Neural cell (in vitro differentiated cells): ENCODE measurements around the gene MAP3K7CL. TPM values are rescaled to one million over a fixed set of nuclear protein-coding genes. Genes with fewer than 3 reads are reported as not detected.

Experiments
- H2AFZ ChIP-seq: fragments of 200-600, 300-800 bp; sonication (generic), shearing (Covaris generic); 2 replicates; pipeline ENCODE4 v1.6.0; 2014; ENCODE audit warnings: low read depth, mild to moderate bottlenecking, antibody characterized with exemption, low read length, moderate library complexity
- H3F3A ChIP-seq: fragments of 200-600 bp; shearing (Covaris generic); 2 replicates; pipeline ENCODE4 v1.6.1; 2016; ENCODE audit warnings: mild to moderate bottlenecking, moderate library complexity, mixed read lengths, antibody characterized with exemption, low read length; ENCODE audit not compliant: insufficient read depth, poor library complexity, severe bottlenecking
- H3K27ac ChIP-seq: fragments of 200-600, 300-800 bp; sonication (generic), shearing (Covaris generic); 2 replicates; pipeline ENCODE4 v1.5.1; 2014; ENCODE audit warnings: mild to moderate bottlenecking, low read length, moderate library complexity
- H3K27me3 ChIP-seq: fragments of 300-800, 200-600 bp; sonication (generic), shearing (Covaris generic); 2 replicates; pipeline ENCODE4 v1.6.0; 2014; ENCODE audit warnings: mild to moderate bottlenecking, low read depth, low read length, moderate library complexity; ENCODE audit not compliant: insufficient read depth
- H3K36me3 ChIP-seq: fragments of 300-800, 200-600 bp; sonication (generic), shearing (Covaris generic); 2 replicates; pipeline ENCODE4 v1.5.1; 2014; ENCODE audit warnings: mild to moderate bottlenecking, antibody characterized with exemption, low read length, moderate library complexity; ENCODE audit not compliant: insufficient read depth
- H3K4me2 ChIP-seq: fragments of 300-800, 200-600 bp; sonication (generic), shearing (Covaris generic); 2 replicates; pipeline ENCODE4 v1.6.0; 2014; ENCODE audit warnings: mild to moderate bottlenecking, low read length
- H3K4me3 ChIP-seq: fragments of 300-800, 200-600 bp; sonication (generic), shearing (Covaris generic); 2 replicates; pipeline ENCODE4 v1.5.1; 2014; ENCODE audit warnings: mild to moderate bottlenecking, low read length, moderate library complexity
- H3K79me2 ChIP-seq: fragments of 200-600 bp; shearing (Covaris generic); replicated peaks from 2 replicates; pipeline ENCODE4 v1.6.0; 2014; ENCODE audit warnings: mild to moderate bottlenecking, low read length, moderate library complexity; ENCODE audit not compliant: insufficient read depth
- H3K9ac ChIP-seq: fragments of 300-800, 200-600 bp; sonication (generic), shearing (Covaris generic); 2 replicates; pipeline ENCODE4 v1.6.1; 2016; ENCODE audit warnings: mild to moderate bottlenecking, low read length, mixed read lengths
- H3K9me2 ChIP-seq: fragments of 200-600 bp; shearing (Covaris generic); 2 replicates; pipeline ENCODE4 v1.6.1; 2016; ENCODE audit warnings: mild to moderate bottlenecking, low read length, mixed read lengths; ENCODE audit not compliant: insufficient read depth
- H3K9me3 ChIP-seq: fragments of 200-600, 300-800 bp; sonication (generic), shearing (Covaris generic); 2 replicates; pipeline ENCODE4 v1.6.1; 2016; ENCODE audit warnings: mild to moderate bottlenecking, mixed run types, low read length, moderate library complexity, mixed read lengths
- H4K20me1 ChIP-seq: fragments of 200-600 bp; shearing (Covaris generic); 2 replicates; pipeline ENCODE4 v1.6.1; 2016; ENCODE audit warnings: mild to moderate bottlenecking, mixed run types; ENCODE audit not compliant: insufficient read depth
- EP300 ChIP-seq: fragments of 450-650 bp; conservative IDR thresholded peaks from 2 replicates; pipeline ENCODE4 v1.6.1; 2014; ENCODE audit warnings: antibody characterized with exemption, mild to moderate bottlenecking, moderate library complexity; ENCODE audit not compliant: poor library complexity, severe bottlenecking
- EZH2 ChIP-seq: fragments of 200-600, 300-800 bp; shearing (Covaris generic), sonication (generic); IDR thresholded peaks from 2 replicates; pipeline ENCODE4 v1.6.1; 2014; ENCODE audit warnings: antibody characterized with exemption, low read length, borderline replicate concordance, mild to moderate bottlenecking; ENCODE audit not compliant: insufficient read depth, poor library complexity, severe bottlenecking
- MXI1 ChIP-seq: fragments of 450-650 bp; conservative IDR thresholded peaks from 2 replicates; pipeline ENCODE4 v1.6.1; 2014; ENCODE audit warnings: antibody characterized with exemption, mild to moderate bottlenecking; ENCODE audit not compliant: poor library complexity, severe bottlenecking
- POLR2AphosphoS5 ChIP-seq: IDR thresholded peaks from 2 replicates; pipeline ENCODE4 v1.6.1; 2012
- RAD21 ChIP-seq: fragments of 450-650 bp; conservative IDR thresholded peaks from 2 replicates; pipeline ENCODE4 v1.6.1; 2014; ENCODE audit warnings: antibody characterized with exemption, mild to moderate bottlenecking, moderate library complexity
- SMC3 ChIP-seq: fragments of 450-650 bp; conservative IDR thresholded peaks from 2 replicates; pipeline ENCODE4 v1.6.1; 2014; ENCODE audit warnings: antibody characterized with exemption, mild to moderate bottlenecking, moderate library complexity; ENCODE audit not compliant: poor library complexity
- TAF1 ChIP-seq: IDR thresholded peaks from 2 replicates; pipeline ENCODE4 v1.6.1; 2012; ENCODE audit warnings: low read depth
- polyA plus RNA-seq: library from polyadenylated mRNA; depleted of rRNA; stranded (reverse); fragments of >200 nt; gene quantifications from 2 replicates; pipeline ENCODE4 v1.2.3, GENCODE V29; 2014
- TF ChIP-seq, protein P1 (sequence below): IDR thresholded peaks from 2 replicates; pipeline ENCODE4 v1.6.1; 2012; ENCODE audit warnings: borderline replicate concordance
- TF ChIP-seq, protein P2 (sequence below): fragments of 450-650 bp; IDR thresholded peaks from 2 replicates; pipeline ENCODE4 v1.5.1; 2014; ENCODE audit warnings: antibody characterized with exemption, mild to moderate bottlenecking, moderate library complexity; ENCODE audit not compliant: poor library complexity, severe bottlenecking

The MAP3K7CL gene
- polyA plus RNA-seq, 1 donor from 2014 or later: not detected

DNA sequence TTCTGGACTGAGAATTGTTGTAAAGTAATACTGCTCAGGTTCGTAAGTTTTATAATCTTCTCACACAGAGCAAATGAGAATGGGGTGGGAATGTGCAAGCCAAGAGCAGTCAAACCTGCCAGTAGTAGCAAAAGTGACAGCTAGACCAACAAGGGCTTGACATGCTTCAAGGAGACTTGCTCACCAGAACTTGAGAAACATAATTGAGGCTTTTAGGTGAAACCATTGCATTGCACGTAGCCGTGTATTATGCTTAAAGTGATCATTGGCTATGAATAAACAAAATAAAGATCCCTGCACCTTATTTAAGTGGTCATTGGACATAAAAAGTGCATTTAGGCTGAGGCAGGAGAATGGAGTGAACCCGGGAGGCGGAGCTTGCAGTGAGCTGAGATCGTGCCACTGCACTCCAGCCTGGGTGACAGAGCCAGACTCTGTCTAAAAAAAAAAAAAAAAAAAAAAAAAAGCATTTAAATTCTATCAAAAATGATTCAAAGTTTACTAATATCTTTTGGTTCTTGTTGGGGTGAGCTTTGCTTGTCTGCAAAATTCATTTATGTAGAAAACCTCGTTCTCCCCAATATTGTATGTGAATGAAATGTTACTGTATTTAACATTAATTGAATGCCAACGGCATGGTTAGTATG lies 45.2 kb upstream of the MAP3K7CL start:
- no peaks in the 10 kb centered on the region for H4K20me1 ChIP-seq
- no peak overlapping the region for H2AFZ ChIP-seq
- no peak overlapping the region for H3K9ac ChIP-seq
- H3K36me3 ChIP-seq: no peaks in the 10 kb centered on the region
- no peak overlapping the region for H3K4me2 ChIP-seq
- no peaks in the 10 kb centered on the region for H3K9me2 ChIP-seq
- H3K4me3 ChIP-seq: no peak overlapping the region
- H3F3A ChIP-seq: no peaks in the 10 kb centered on the region
- H3K27ac ChIP-seq: no peak overlapping the region
- TF ChIP-seq EZH2 (no peak), EP300 (no peak), POLR2AphosphoS5 (no peak), RAD21 (no peak), SMC3 (no peak), MXI1 (no peak), TAF1 (no peak)
- TF ChIP-seq, protein P1, sequence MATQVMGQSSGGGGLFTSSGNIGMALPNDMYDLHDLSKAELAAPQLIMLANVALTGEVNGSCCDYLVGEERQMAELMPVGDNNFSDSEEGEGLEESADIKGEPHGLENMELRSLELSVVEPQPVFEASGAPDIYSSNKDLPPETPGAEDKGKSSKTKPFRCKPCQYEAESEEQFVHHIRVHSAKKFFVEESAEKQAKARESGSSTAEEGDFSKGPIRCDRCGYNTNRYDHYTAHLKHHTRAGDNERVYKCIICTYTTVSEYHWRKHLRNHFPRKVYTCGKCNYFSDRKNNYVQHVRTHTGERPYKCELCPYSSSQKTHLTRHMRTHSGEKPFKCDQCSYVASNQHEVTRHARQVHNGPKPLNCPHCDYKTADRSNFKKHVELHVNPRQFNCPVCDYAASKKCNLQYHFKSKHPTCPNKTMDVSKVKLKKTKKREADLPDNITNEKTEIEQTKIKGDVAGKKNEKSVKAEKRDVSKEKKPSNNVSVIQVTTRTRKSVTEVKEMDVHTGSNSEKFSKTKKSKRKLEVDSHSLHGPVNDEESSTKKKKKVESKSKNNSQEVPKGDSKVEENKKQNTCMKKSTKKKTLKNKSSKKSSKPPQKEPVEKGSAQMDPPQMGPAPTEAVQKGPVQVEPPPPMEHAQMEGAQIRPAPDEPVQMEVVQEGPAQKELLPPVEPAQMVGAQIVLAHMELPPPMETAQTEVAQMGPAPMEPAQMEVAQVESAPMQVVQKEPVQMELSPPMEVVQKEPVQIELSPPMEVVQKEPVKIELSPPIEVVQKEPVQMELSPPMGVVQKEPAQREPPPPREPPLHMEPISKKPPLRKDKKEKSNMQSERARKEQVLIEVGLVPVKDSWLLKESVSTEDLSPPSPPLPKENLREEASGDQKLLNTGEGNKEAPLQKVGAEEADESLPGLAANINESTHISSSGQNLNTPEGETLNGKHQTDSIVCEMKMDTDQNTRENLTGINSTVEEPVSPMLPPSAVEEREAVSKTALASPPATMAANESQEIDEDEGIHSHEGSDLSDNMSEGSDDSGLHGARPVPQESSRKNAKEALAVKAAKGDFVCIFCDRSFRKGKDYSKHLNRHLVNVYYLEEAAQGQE: no peak
- TF ChIP-seq, protein P2, sequence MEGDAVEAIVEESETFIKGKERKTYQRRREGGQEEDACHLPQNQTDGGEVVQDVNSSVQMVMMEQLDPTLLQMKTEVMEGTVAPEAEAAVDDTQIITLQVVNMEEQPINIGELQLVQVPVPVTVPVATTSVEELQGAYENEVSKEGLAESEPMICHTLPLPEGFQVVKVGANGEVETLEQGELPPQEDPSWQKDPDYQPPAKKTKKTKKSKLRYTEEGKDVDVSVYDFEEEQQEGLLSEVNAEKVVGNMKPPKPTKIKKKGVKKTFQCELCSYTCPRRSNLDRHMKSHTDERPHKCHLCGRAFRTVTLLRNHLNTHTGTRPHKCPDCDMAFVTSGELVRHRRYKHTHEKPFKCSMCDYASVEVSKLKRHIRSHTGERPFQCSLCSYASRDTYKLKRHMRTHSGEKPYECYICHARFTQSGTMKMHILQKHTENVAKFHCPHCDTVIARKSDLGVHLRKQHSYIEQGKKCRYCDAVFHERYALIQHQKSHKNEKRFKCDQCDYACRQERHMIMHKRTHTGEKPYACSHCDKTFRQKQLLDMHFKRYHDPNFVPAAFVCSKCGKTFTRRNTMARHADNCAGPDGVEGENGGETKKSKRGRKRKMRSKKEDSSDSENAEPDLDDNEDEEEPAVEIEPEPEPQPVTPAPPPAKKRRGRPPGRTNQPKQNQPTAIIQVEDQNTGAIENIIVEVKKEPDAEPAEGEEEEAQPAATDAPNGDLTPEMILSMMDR: no peak
- no peaks in the 10 kb centered on the region for H3K79me2 ChIP-seq
- H3K9me3 ChIP-seq: no peaks in the 10 kb centered on the region
- H3K27me3 ChIP-seq: no peaks in the 10 kb centered on the region

DNA sequence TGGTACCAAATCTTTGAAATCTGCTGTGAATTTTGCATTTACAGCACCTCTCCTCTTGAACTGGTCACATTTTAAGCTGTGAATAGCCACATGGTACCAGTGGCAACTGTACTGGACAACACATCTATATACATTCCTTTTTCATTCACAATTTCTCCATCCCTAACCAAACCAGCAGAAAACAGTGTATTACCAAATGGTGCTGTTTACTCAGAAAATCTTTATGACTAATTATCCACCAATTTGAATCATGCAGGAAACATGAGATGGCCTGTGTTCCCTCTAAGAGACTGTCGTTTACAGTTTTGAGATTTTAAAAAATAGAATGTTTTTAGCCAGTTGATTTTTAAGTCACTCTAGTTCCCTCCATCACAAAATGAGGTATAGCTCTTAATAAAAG lies 39.4 kb upstream of the MAP3K7CL start:
- Histone ChIP-seq H3K4me2 (no peak overlapping the region), H4K20me1 (no peaks in the 10 kb centered on the region), H2AFZ (no peak overlapping the region), H3K4me3 (no peak overlapping the region), H3K36me3 (no peaks in the 10 kb centered on the region), H3K27me3 (no peaks in the 10 kb centered on the region), H3K27ac (no peak overlapping the region), H3K9me3 (no peaks in the 10 kb centered on the region), H3K9me2 (no peaks in the 10 kb centered on the region), H3K9ac (no peak overlapping the region), H3F3A (no peaks in the 10 kb centered on the region), H3K79me2 (no peaks in the 10 kb centered on the region)
- TF ChIP-seq EP300 (no peak), MXI1 (no peak)
- TF ChIP-seq, protein P2: no peak
